Keratinocyte (primary cell): ENCODE measurements around the gene RANBP2. TPM values are rescaled to one million over a fixed set of nuclear protein-coding genes. Genes with fewer than 3 reads are reported as not detected.

Source experiments
- DNase-seq: peaks from one replicate; pipeline ENCODE4 v3.0.0-alpha.2; 2011; ENCODE audit warnings: low read depth, missing footprints, low spot score
- FAIRE-seq: peaks from 2 replicates; lab custom pipeline; 2011; peaks lifted over from hg19 to GRCh38; lab: Jason Lieb, UNC
- H2AFZ ChIP-seq: 2 replicates; pipeline ENCODE4 v1.6.0; 2012; ENCODE audit warnings: low read length, control low read depth, inconsistent platforms; ENCODE audit not compliant: control insufficient read depth
- H3K27ac ChIP-seq: 2 replicates; pipeline ENCODE4 v1.5.1; 2011; ENCODE audit warnings: low read length; ENCODE audit not compliant: control insufficient read depth, insufficient read depth
- H3K27me3 ChIP-seq: 3 replicates; pipeline ENCODE4 v1.6.0; 2011; ENCODE audit warnings: low read length; ENCODE audit not compliant: control insufficient read depth, insufficient read depth; ENCODE audit errors: extremely low read depth
- H3K36me3 ChIP-seq, 2 experiments: 2 replicates in 1 of 2; 3 replicates in 1 of 2; pipeline ENCODE4 v1.5.1; 2011; ENCODE audit warnings: low read length in 2 of 2, mild to moderate bottlenecking in 1 of 2; ENCODE audit not compliant: control insufficient read depth in 2 of 2, insufficient read depth in 2 of 2; ENCODE audit errors: extremely low read depth in 1 of 2
- H3K4me1 ChIP-seq: 3 replicates; pipeline ENCODE4 v1.5.1; 2011; ENCODE audit warnings: low read length; ENCODE audit not compliant: control insufficient read depth, insufficient read depth; ENCODE audit errors: extremely low read depth
- H3K4me2 ChIP-seq: 3 replicates; pipeline ENCODE4 v1.6.0; 2011; ENCODE audit warnings: low read depth, low read length; ENCODE audit not compliant: control insufficient read depth, insufficient read depth; ENCODE audit errors: extremely low read depth
- H3K4me3 ChIP-seq, 3 experiments: fragments of 200-600 bp in 1 of 3; sonication (generic) in 1 of 3; 2 replicates in 2 of 3; 3 replicates in 1 of 3; pipeline ENCODE4 v1.5.1; 2011 to 2016; ENCODE audit warnings: low read length in 3 of 3, mild to moderate bottlenecking in 3 of 3, control low read depth in 2 of 3, inconsistent platforms in 1 of 3, low read depth in 1 of 3, mixed read lengths in 1 of 3, mixed run types in 1 of 3, moderate library complexity in 1 of 3; ENCODE audit not compliant: control insufficient read depth in 2 of 3, insufficient read depth in 2 of 3; ENCODE audit errors: extremely low read depth in 1 of 3
- H3K79me2 ChIP-seq: 2 replicates; pipeline ENCODE4 v1.6.0; 2012; ENCODE audit warnings: low read length; ENCODE audit not compliant: control insufficient read depth, insufficient read depth
- H3K9ac ChIP-seq: 3 replicates; pipeline ENCODE4 v1.6.0; 2011; ENCODE audit warnings: low read length; ENCODE audit not compliant: control insufficient read depth, insufficient read depth; ENCODE audit errors: extremely low read depth
- H3K9me1 ChIP-seq: 3 replicates; pipeline ENCODE4 v1.6.0; 2011; ENCODE audit warnings: low read length; ENCODE audit not compliant: control insufficient read depth, insufficient read depth; ENCODE audit errors: extremely low read depth
- H3K9me3 ChIP-seq: 2 replicates; pipeline ENCODE4 v1.5.1; 2012; ENCODE audit warnings: low read depth, low read length; ENCODE audit not compliant: control insufficient read depth
- H4K20me1 ChIP-seq: 3 replicates; pipeline ENCODE4 v1.6.0; 2011; ENCODE audit warnings: low read length; ENCODE audit not compliant: control insufficient read depth, insufficient read depth; ENCODE audit errors: extremely low read depth
- CTCF ChIP-seq, 3 experiments: IDR thresholded peaks in 1 of 3; conservative IDR thresholded peaks in 1 of 3; optimal IDR thresholded peaks in 1 of 3; 2 replicates in 2 of 3; 3 replicates in 1 of 3; pipeline versions ENCODE3 to v1.5.1; 2011; ENCODE audit warnings: low read length in 3 of 3, mild to moderate bottlenecking in 3 of 3, moderate library complexity in 2 of 3, control low read depth in 1 of 3, inconsistent platforms in 1 of 3; ENCODE audit not compliant: insufficient read depth in 2 of 3; ENCODE audit errors: extremely low read depth in 1 of 3
- EZH2 ChIP-seq: IDR thresholded peaks from one replicate; pipeline ENCODE4 v1.6.1; 2012; ENCODE audit warnings: inconsistent platforms, mild to moderate bottlenecking, low read length, moderate library complexity
- dilution Hi-C: fragments of 300-500 bp; cut with MboI; formaldehyde crosslinking; loops from one replicate; pipeline ENCODE4 v1.7.0; 2020; ENCODE audit warnings: low sequenced_read_pairs; ENCODE audit not compliant: extremely low pct_ligation_motif_present
- polyA plus RNA-seq, 5 experiments: library from polyadenylated mRNA; depleted of rRNA in 3 of 5; stranded (reverse) in 3 of 5; stranded (forward) in 1 of 5; unstranded in 1 of 5; fragments of >200 nt; gene quantifications; 1 replicate in 1 of 5; 2 replicates in 3 of 5; 3 replicates in 1 of 5; pipeline versions ENCODE4 v1.2.1 to v1.2.3, GENCODE V29; 2011 to 2012; ENCODE audit warnings: missing spikeins in 2 of 5, low read depth in 1 of 5, low replicate concordance in 1 of 5

The RANBP2 gene
- polyA plus RNA-seq, 1 donor (not counting 4 experiments of a cell fraction or from before 2014, with no cell fraction given) = 27.4 TPM

DNA sequence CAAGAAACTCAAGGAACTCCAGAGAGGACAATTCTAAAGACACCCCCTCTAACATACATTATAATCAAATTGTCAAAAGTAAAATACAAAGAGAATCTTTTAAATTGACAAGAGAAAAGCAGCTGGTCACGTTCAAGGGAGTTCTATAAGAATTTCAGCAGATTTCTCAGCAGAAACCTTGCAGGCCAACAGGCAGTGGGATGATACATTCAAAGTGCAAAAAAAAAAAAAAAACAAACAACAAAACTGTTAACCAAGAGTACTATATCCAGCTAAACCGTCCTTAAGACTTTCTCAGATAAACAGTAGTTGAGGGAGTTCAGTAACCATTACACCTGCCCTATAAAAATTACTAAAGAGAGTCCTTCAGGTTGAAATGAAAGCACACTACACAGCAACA, 101.2 kb downstream of the RANBP2 start:
- no peak for DNase-seq
- H3K36me3 ChIP-seq = peaks cover 5 to 6% of the 10 kb centered on the region in 2 experiments
- dilution Hi-C loops = no loop called here
- no peaks in the 10 kb centered on the region for H3K27me3 ChIP-seq
- TF ChIP-seq CTCF (optimal IDR thresholded peaks at IDR 0.05 in 1 of 3, IDR thresholded peaks at IDR 0.05 in 1 of 3, conservative IDR thresholded peaks at IDR 0.05 in 1 of 3; ENCODE audit: extremely low read depth in 1 of 3, insufficient read depth in 2 of 3, low read length in 3 of 3) (no peak), EZH2 (no peak)
- no peaks in the 10 kb centered on the region for H3K79me2 ChIP-seq
- no peak overlapping the region for H2AFZ ChIP-seq
- no peak overlapping the region for H3K4me3 ChIP-seq
- no peaks in the 10 kb centered on the region for H3K4me1 ChIP-seq
- H4K20me1 ChIP-seq = no peaks in the 10 kb centered on the region
- no peak overlapping the region for H3K4me2 ChIP-seq
- no peak overlapping the region for H3K9ac ChIP-seq
- H3K9me1 ChIP-seq = no peaks in the 10 kb centered on the region
- H3K9me3 ChIP-seq = no peaks in the 10 kb centered on the region
- no peak for FAIRE-seq
- H3K27ac ChIP-seq = no peak overlapping the region

- H3K4me2 ChIP-seq = no peak overlapping the region
- no peaks in the 10 kb centered on the region for H3K9me1 ChIP-seq
- H4K20me1 ChIP-seq = no peaks in the 10 kb centered on the region
- DNase-seq (no peak), FAIRE-seq (no peak)
- no peaks in the 10 kb centered on the region for H3K79me2 ChIP-seq
- H3K4me1 ChIP-seq = no peaks in the 10 kb centered on the region
- H3K4me3 ChIP-seq = no peak overlapping the region
- dilution Hi-C loops = no loop called here
- no peak overlapping the region for H3K9ac ChIP-seq
- H3K27ac ChIP-seq = no peak overlapping the region
- H3K9me3 ChIP-seq = no peaks in the 10 kb centered on the region
- peaks cover 0 to 1% of the 10 kb centered on the region in 2 experiments for H3K36me3 ChIP-seq
- H3K27me3 ChIP-seq = no peaks in the 10 kb centered on the region
- H2AFZ ChIP-seq = no peak overlapping the region
- TF ChIP-seq CTCF (optimal IDR thresholded peaks at IDR 0.05 in 1 of 3, IDR thresholded peaks at IDR 0.05 in 1 of 3, conservative IDR thresholded peaks at IDR 0.05 in 1 of 3; ENCODE audit: extremely low read depth in 1 of 3, insufficient read depth in 2 of 3, low read length in 3 of 3) = no peak
Measured at GRCh38 chr2:108823286-108823685, 104.0 kb downstream of the RANBP2 start.
